ENCODE data around the gene DTX3L. TPM values are rescaled to one million over a fixed set of nuclear protein-coding genes. Genes with fewer than 3 reads are reported as not detected.
"Not testable (repeated sequence)": the region's sequence is repeated elsewhere in the genome, so short reads cannot be mapped to it uniquely, and the experiment has no call there.

DTX3L gene
- total RNA-seq, 1 donor from 2014 or later, result 23.8 TPM

DNA sequence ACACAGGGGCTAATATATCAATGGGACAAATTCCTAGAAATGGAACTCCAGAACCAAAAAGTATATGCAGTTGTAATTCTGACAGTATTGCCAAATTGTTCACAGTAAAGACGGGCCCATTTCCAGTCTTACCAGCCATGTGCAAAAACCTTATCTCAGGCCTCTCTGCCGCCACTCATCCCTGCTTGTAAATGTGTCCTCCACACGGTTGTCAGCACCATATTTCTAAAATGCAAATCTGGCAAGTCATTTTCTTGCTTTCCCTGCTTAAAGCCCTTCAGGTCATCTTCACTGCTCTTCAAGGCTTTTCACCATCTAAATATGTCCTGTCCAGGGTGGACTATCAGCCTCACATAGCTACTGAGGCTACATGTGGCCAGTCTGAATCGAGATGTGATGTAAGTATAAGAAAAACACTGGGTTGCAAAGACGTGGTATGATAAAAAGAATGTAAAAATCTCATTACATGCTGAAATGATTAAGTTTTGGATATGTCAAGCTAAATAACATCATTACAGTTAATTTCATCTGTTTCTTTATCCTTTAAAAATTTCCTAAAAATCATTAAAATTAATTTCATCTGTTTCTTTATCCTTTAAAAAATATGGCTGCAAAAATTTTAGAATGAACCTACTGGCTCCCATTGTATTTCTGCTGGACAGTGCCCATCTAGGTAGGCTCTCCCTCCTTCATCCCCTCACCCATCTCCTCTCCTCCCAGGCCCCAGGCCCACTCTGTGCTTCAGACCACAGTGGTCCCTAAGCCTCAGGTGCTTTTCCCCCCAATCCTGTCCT lies 1.0 kb upstream of the DTX3L start:
- no peak for DNase-seq

DNA sequence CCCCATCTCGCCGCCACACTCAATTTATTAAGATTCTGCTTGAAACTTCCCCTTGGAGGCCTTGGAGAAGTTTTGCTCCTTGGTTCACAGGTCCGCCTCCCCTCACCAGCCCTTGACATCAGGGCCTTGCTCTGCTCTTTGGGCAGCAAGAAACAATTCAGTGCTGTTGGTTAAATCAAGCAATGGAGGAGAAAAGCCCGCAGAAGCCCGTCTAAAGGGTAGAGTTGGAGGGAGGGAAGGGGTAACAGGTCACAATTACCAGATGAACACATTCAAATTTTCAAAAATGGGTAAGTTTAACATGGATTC lies 467 bp upstream of the DTX3L start:
- peak; percentile 27 for DNase-seq

- DNase-seq, result not testable (repeated sequence)
Measured at GRCh38 chr3:122568131-122568530, 4.0 kb downstream of the DTX3L start.

- no peak for DNase-seq
Measured at GRCh38 chr3:122568755-122569154, 4.6 kb downstream of the DTX3L start.

- peak; percentile 61 for DNase-seq
Measured at GRCh38 chr3:122572940-122573412, 8.8 kb downstream of the DTX3L start.

GRCh38 chr3:122576174-122576940 lies 12.2 kb downstream of the DTX3L start:
- no peak for DNase-seq

- peak; percentile 37 for DNase-seq
Measured at GRCh38 chr3:122577409-122578031, 13.4 kb downstream of the DTX3L start, which contains the start of gene PARP15. PARP15 (plus strand) TSS chr3:122577650; CDS start chr3:122577668, 18 bp downstream.

DNA sequence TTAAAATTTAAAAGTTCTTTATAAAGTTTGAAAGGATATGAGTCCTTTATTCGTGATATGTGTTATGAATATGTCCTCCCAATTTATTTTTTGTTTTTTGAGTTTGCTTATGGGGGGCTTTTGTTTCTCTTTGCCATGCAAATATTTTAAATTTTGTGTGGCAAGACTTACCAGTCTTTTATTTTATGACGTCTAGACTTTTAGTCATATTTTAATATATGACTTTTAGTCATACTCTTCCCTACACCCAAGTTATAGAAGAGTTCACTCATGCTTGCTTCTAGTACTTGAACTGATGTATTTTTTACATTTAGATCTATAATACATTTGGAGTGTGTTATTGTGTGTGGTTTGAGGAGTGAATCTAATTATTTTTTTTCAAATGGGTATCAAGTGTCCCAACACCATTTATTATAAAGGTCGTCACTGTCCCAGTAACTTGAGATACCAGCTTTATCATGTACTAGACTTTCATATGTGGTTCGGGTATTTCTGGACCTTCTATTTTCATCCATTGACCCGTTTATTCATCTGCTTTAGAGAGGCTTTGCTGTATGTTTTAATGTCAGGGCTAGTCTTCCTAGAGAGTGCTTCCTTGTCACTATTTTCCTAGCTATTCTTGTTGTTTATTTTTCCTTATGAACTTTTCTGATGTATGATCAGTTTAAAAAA lies 14.1 kb downstream of the DTX3L start:
- no peak for DNase-seq

- peak; percentile 12 for DNase-seq
Measured at GRCh38 chr3:122580470-122580869, 16.3 kb downstream of the DTX3L start.

- DNase-seq, result no peak
Measured at GRCh38 chr3:122581622-122582021, 17.5 kb downstream of the DTX3L start.

GRCh38 chr3:122582390-122582789 lies 18.3 kb downstream of the DTX3L start:
- no peak for DNase-seq

DNA sequence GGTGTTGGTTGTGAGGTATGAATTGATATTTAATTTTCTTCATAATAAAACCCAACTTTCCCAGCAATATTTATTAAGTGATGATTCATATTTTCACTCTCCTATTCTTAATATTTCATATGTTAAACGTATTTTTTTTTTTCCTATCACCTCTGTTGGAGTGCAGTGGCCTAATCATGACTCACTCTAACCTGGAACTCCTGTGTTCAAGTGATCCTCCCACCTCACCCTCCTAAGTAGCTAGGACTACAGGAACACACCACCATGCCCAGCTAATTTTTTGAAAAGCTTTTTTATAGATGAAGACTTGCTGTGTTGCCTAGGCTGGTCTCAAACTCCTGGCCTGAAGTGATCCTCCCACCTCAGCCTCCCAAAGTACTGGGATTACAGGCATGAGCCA lies 22.0 kb downstream of the DTX3L start:
- DNase-seq, result no peak

DNA sequence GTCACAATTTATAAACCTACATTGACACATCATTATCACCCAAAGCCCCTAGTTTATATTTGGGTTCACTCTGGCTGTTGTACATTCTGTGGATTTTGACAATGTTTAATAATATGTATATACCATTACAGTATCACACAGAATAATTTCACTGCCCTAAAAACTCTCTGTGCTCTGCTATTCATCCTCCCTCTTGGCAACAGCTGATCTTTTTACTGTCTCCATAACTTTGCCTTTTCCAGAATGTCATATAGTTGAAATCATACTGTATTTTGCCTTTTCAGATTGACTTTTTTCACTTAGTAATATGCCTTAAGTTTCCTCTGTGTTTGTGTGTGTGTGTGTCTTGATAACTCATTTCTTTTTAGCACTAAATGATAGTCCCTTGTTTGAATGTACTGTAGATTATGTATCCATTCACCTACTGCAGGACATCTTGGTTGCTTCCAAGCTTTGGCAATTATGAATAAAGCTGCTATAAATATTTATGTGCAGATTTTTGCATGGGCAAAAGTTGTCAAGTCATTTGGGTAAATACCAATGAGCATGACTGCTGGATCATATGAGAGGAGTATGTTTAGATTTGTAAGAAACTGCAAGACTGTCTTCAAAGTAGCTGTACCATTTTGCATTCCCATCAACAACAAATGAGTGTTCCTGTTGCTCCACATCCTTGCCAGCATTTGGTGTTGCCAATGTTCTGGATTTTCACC lies 22.8 kb downstream of the DTX3L start:
- no peak for DNase-seq

- no peak for DNase-seq
Measured at GRCh38 chr3:122587572-122587971, 23.4 kb downstream of the DTX3L start.

GRCh38 chr3:122589297-122589696 lies 25.2 kb downstream of the DTX3L start:
- DNase-seq, result no peak

GRCh38 chr3:122590610-122591009 lies 26.5 kb downstream of the DTX3L start:
- no peak for DNase-seq

DNA sequence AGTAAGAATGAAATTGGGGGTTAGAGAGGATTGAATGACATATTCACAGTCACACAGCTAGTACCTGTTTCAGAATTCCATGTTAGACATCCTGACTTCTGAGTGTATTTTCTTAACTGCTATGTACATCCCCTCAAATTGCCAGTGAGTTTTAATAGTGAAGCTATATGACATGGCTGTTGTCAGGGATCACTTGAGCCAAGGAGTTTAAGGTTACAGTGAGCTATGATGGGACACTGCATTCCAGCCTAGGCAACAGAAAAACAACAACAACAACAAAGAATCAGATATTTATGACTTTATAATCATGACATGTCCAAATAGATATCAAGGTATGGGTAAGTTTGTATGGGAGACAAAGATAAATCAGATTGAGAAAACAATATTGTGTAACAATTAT lies 29.9 kb downstream of the DTX3L start:
- DNase-seq, result no peak

DNA sequence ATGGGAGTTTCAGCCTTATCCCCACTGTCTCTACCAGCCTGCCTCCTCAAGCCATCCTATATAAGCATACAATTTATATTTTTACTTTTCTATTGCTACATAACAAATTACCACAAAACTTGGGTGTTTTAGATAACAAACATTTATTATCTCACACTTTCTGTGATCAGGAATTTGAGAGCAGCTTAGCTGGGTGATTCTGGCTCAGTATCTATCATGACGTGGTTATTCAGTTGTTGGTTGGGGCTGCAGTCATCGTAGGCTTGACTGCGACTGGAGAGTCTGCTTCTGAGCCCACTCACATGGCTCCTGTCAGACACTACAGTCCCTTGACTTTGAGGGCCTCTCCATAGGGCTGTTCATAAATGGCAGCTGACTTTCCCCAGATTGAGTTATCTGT lies 34.0 kb downstream of the DTX3L start:
- DNase-seq, result no peak

GRCh38 chr3:122598556-122598955 lies 34.4 kb downstream of the DTX3L start:
- DNase-seq, result no peak

- no peak for DNase-seq
Measured at GRCh38 chr3:122602011-122602710, 38.0 kb downstream of the DTX3L start.

- DNase-seq, result no peak
Measured at GRCh38 chr3:122603056-122603455, 38.9 kb downstream of the DTX3L start.

DNA sequence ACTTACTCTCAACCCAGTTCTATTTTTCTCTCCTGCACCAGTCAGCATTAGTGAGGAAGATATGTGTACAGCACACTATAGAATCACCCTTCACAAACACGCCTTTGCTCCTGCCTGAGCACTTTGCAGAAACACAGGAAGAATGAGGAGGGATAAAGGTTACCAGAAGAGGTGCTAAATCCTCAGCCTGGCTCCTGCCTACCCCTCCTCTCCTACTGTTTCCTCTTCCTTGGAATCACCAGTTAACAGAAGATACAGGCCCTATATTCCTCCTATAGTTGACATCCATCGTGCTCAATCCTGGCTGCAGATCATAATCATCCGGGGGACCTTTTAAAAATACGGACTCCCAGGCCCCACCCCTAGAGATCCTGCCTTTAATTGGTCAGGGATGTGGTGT lies 42.2 kb downstream of the DTX3L start:
- DNase-seq, result no peak

All from dermis blood vessel endothelial cell (primary cell).